ENCODE data around the gene IVNS1ABP. TPM values are rescaled to one million over a fixed set of nuclear protein-coding genes. Genes with fewer than 3 reads are reported as not detected.

Gene IVNS1ABP
- total and polyA plus RNA-seq, 9 of the 15 experiments (the other 6 are each of a cell fraction or from before 2014, with no cell fraction given) = 30.6 to 126 (median 77.7) TPM

DNA sequence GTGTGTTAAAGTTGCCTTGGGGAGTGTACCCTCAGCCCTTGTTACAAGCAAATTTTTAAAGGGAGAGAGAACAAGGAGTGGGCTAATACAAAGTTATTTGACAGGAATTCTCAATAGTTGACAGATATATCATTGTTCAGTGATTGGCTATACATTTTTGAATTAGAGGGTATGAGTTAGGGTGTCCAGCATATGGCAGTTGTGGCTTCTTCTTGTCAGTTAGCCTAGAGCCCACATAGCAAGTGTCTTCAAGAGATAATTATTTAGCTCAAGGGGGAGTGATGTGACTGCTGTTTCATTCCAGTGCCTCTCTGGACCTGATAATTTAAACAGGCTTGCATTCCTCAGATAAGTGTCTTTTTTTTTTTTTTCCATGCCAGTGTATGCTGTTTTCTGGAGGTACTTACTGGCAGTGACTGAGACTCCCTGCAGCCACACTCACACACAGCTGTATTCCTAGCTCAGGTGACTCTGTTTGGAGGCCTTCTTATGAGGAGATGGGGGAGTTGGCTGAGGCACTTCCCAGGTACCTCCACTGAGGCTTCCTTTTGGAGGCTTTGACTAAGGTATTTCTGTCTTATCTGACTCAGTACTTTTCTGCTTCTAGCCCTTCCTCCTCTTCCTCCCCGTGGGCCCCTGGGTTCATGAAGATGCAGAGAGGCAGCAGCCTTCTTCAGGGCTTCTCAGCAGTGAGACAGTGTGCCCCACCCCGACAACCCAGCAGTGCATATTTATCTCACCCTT, 32.3 kb downstream of the IVNS1ABP start (continued):
- no peak for TF ChIP-seq CHD7 (IDR thresholded peaks at IDR 0.05; ENCODE audit: low read depth, low read length)
- TF ChIP-seq L3MBTL2 (IDR thresholded peaks at IDR 0.05) = peak; percentile 66
- 0 out of 2 replicates have a peak, but pooled peaks have one; percentile 50 for TF ChIP-seq ZNF24 (IDR thresholded peaks at IDR 0.05)
- peak; percentile 81 for TF ChIP-seq BCOR (IDR thresholded peaks at IDR 0.05)
- no peak for TF ChIP-seq PATZ1 (CRISPR knock-in tag; IDR thresholded peaks at IDR 0.05; ENCODE audit: borderline replicate concordance)
- TF ChIP-seq DIDO1 (tag; IDR thresholded peaks at IDR 0.05; ENCODE audit: low read depth) = 0 out of 2 replicates have a peak, but pooled peaks have one; percentile 30
- no peak for TF ChIP-seq ZNF436 (CRISPR knock-in tag; IDR thresholded peaks at IDR 0.05)
